NCI-H1930 (cell line): ENCODE measurements around the gene ATP2A1.
"Not testable (repeated sequence)": the region's sequence is repeated elsewhere in the genome, so short reads cannot be mapped to it uniquely, and the experiment has no call there.

Experiments
- DNase-seq, 2 experiments: peaks; one replicate each; lab custom pipeline; 2025; lab: John Stamatoyannopoulos, UW

ATP2A1 gene

DNA sequence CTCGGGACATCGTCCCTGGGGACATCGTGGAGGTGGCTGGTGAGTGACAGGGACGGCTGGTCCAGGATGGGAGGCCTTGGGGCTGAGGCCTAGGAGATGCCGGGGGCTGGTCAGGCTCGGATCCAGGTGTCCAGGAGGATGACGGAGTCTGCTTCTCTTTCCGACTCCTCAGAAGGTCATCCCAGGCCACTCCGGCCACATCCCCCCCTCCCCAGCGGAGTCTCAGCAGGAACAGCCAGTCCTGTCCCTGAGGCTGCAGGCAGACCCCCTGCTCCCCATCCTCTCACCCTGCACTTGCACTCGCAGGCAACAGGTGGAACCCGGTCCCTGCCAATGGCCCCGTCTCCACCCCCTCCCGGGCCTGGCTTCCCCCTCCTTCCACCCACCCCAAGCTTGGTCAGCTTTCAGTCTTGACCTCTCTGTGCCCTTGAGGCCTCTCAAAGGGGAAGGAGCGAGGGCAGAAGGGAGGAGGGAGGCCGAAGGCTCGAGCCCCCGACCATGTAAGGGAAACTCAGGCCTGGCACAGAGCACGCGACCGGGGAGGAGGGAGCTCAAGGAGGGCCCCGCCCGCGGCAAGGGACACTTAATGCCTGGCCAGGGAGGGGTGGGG, 4.4 kb downstream of the ATP2A1 start:
- DNase-seq = no peak

DNA sequence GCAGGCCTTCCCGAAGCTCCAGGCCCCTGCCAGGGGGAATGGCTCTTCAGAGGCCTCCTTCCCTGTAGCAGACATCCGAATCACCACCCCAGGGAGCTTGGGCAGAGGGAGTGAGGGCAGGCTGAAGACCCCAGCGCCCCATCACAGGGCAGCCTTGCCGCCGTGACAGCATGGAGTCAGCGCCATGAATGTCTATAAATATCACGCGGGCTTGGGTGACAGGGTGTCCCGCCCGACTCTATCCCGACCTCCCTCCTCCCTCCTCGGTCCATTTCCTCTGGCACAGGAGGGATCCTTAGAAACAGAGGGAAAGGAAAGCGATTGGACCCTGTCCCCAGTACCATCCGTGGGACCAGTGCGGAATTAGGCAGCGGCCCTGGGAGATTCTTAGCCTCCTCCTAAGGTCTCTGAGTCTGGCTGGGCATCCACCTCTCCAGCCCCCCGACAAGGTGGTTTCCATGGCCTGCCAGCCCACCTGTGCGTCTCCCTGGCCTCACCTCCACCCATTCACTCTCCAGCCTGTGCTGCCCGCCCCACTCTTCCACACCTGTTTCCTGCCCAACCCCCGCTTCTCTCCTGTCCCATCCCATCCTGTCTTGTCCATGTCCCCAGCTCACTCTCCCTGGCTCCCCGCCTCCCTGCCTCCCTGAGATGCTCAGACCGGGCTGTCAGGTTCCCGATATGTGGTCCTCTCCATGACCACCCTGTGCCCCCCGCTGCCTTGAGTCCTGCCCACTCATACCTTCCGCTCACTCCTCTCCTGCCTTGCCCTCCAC, 5.1 kb downstream of the ATP2A1 start:
- DNase-seq = no peak

DNA sequence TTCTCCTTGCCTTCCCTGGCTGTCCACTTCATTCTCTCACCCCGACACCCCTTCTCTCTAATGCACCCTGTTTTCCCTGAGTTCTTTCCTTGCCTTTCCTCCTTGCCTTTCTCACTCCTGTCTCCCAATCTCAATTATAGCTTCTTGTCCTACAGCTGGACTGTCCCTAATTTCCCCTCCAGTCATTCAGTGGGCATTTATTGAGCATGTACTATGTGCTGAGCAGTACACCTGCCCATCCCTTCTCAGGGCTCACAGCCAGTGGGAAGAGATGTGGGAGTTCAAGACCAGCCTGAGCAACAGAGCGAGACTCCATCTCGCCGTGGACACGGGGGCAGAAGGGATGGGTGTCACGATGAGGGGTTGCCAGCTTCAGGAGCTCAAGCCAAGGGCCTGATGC, 5.8 kb downstream of the ATP2A1 start:
- DNase-seq = no peak

DNA sequence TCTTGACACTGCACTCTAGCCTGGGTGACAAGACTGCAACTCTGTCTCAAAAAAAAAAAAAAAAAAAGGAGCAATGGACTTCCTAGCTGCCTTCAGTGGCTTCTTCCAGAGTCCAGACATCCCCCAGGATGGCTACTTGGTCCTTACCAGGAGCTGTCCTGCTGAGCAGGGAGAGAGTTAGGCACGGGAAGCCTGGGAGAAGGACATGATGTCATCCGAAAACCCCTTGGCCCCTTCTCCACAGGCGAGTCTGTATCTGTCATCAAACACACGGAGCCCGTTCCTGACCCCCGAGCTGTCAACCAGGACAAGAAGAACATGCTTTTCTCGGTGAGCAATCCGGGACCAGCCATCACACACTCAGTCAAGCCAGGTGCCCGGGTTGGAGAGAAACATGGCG, 8.7 kb downstream of the ATP2A1 start:
- no peak for DNase-seq

DNA sequence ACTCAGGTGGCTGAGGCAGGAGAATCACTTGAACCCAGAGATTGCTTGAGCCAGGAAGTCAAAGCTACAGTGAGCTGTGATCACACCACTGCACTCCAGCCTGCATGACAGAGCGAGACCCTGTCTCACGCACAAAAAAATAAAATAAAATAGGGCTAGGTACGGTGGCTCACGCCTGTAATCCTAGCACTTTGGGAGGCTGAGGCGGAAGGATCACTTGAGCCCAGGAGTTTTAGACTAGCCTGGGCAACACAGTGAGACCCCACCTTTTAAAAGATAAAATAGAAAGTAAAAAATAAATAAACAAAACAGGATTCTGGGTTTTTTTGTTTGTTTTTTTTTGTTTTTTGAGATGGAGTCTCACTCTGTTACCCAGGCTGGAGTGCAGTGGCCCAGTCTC, 12.1 kb downstream of the ATP2A1 start:
- DNase-seq = not testable (repeated sequence)

DNA sequence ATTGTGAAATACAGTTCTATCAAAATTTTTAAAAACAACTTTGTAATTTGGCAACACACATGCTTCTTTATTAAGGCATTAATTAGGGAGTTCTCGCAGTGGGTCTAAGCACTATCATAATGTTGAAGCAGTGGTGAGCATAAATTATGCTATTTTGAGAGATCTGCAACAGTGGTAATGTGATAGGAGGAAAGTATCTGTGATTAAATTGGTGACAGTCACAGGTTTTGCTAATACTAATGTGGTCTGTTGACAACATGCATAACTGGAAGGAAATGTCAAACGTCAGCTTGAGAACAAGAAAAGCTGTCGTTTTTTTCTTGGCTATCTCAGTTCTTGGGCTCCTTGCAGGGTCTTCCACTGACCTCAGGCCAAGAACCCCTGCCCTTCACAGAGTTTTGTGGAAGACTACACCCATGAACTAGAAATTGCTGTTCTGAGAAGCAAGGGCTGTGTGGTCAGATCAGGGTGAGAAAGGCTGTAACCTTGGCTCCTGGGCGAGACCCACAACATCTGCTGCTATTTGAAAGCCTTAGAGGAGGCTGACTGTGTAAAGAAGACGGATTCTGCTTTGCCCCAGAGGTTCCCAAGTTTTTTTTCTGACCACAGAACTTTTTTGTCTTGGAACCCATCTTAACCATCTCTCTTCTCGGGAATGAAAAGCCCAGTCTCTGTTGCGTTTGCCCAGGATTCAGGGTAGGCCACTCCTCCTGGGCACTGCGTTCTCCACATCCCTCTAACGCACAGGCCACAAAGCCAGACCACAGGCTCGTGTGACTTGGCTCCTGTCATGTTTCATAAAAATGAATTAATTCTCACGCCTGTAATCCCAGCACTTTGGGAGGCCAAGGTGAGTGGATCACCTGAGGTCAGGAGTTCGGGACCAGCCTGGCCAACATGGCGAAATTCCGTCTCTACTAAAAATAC, 13.9 kb downstream of the ATP2A1 start:
- no peak for DNase-seq

DNA sequence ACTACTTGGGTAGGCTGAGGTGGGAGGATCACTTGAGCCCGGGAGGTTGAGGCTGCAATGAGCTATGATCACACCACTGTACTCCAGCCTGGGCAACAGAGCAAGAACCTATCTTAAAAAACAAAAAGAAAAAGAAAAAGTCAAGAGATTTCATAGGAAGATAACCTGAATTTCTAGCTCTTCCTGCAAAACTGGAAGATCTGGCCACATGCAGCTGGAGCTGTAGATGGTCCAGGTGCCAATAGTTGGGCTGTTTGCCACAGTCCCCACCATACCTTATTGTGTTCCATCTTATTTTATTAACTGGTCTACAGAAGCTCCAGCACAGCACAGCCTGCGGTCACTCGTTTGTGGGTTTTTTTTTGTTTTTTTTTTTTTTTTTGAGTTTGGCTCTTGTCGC, 15.0 kb downstream of the ATP2A1 start:
- DNase-seq = no peak

DNA sequence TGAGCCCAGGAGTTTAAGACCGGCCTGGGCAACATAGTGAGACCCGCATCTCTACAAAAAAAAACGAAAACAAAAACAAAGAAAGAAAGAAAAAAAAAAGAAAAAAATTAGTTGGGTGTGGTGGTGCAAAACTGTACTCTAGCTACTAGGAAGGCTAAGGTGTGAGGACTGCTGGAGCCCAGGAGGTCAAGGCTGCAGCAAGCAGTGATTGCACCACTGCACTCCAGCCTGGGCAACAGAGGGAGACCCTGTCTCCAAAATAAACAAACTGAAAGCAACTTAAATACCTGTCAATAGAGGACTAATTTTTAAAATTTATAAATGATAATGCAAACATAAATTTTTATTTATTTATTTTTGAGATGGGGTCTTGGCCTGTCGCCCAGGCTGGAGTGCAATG, 17.3 kb downstream of the ATP2A1 start:
- no peak for DNase-seq

DNA sequence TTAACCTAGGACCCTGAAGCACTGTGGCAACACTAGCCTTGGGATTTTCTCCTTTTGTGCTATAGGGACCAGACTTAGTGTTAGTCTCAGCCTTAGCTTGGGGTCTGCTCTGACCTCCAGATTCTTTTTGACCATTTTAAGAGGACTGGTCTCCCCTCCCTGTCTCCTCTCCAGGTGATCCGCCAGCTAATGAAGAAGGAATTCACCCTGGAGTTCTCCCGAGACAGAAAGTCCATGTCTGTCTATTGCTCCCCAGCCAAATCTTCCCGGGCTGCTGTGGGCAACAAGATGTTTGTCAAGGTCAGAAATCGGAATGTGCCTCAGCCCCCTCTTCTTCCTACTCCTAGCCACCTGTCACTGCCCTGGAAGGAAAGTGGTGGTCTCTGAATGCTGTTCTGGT, 19.5 kb downstream of the ATP2A1 start:
- DNase-seq = no peak

DNA sequence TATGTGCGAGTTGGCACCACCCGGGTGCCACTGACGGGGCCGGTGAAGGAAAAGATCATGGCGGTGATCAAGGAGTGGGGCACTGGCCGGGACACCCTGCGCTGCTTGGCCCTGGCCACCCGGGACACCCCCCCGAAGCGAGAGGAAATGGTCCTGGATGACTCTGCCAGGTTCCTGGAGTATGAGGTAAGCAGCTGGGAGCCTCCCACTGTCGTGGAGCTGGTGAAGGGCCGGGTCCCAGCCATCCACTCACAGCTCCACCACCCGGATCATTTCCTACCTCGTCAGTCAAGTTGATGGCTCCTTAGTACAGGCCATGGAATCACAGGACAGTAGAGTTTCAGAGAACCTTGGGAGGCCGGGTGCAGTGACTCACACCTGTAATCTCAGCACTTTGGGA, 20.0 kb downstream of the ATP2A1 start:
- no peak for DNase-seq

DNA sequence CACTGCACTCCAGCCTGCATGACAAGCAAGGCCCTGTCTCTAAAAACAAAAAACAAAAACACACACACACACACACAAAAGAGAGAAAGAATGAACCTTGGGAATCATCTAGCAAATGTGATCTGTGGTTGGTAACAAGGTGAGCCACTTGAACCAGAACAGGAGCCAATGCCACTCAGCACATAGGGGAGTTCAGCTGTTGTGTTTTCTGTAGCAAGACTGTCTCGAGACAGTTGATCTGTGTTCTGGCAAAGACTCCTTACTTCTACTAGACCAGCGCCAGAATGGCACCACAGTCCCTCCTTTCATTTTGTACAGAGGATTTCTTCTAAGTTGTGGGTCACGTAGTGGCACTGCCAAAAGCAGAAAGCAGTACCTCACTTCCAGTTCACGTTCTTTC, 20.7 kb downstream of the ATP2A1 start:
- no peak for DNase-seq

DNA sequence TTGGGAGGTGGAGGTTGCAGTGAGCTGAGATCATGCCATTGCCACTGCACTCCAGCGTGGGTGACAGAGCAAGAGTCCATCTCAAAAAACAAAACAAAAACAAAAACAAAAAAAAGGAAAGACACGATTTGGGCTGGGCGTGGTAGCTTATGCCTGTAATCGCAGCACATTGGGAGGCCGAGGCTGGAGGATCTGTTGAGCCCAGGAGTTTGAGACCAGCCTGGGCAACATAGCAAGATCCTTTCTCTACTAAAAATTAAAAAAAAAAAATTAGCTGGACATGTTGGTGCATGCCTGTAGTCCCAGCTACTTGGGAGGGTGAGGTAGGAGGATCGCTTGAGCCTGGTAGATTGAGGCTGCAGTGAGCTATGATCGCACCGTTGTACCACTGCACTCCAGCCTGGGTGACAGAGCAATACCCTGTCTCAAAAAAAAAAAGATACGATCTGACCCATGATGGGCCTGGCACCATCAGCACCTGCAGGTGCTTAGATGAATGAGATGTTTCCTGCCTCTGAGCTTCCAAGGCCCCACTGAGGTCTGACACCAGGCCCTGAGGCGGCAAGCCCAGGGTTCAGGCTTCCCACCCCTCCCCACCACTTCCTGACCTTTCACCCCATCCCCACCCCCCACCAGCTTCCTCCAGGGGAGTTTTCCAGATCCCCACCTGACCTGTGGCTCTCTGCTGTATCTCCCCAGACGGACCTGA, 21.7 kb downstream of the ATP2A1 start:
- no peak for DNase-seq

DNA sequence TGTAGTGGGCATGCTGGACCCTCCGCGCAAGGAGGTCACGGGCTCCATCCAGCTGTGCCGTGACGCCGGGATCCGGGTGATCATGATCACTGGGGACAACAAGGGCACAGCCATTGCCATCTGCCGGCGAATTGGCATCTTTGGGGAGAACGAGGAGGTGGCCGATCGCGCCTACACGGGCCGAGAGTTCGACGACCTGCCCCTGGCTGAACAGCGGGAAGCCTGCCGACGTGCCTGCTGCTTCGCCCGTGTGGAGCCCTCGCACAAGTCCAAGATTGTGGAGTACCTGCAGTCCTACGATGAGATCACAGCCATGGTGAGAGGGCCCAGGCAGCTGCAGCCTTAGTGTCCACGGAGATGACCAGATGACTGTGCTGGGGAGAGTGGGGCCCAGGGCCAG, 22.3 kb downstream of the ATP2A1 start:
- no peak for DNase-seq

DNA sequence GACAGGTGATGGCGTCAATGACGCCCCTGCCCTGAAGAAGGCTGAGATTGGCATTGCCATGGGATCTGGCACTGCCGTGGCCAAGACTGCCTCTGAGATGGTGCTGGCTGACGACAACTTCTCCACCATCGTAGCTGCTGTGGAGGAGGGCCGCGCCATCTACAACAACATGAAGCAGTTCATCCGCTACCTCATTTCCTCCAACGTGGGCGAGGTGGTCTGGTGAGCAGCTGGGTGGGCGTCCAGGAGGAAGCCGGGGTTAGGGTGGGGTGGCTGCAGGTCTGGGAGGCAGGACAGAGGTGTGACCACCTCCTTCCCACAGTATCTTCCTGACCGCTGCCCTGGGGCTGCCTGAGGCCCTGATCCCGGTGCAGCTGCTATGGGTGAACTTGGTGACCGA, 23.6 kb downstream of the ATP2A1 start:
- DNase-seq = no peak

DNA sequence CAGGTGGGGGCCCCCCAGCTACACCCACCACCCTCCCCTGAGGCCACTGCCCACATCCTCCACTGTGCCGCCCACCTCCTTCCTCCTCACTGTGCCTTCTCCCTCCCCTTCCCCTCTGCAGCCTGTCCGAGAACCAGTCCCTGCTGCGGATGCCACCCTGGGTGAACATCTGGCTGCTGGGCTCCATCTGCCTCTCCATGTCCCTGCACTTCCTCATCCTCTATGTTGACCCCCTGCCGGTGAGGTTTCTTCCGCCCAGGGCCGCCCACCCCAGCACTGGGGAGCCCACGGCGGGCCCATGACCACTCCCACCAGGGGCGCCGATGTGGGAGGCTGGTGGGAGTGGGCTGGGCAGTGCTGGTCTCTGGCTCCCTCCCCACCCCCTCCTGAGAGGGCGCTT, 24.6 kb downstream of the ATP2A1 start:
- DNase-seq = no peak

DNA sequence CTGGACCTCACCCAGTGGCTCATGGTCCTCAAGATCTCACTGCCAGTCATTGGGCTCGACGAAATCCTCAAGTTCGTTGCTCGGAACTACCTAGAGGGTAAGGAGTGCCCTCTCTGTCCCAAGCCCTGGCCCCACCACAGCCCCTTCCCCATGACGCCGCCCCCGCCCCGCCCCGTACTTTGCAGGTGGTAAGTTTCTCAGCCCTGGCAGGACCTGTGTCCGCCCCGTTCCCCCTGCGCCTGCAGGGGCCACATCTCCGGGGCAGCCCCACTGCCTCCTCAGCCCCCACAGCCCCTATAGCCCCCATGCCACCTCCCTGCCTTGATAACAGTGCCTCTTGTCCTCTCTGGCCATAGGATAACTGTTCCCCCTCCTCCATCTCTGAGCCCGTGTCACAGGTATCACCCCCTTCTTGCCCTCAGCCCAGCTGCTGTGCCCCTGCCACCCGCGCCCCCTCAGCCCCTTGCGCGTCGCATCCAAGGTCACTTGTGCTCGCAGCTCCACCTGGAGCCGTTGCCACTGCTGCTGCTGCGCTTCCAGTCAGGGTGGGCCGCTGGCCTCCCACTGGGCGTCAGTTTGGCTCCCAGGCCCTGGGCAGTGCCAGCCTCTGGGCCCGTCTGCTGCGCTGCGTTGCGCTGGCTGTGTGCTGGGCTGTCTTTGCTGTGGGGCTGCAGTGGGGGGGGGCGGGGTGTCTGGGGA, 25.2 kb downstream of the ATP2A1 start:
- DNase-seq = no peak

DNA sequence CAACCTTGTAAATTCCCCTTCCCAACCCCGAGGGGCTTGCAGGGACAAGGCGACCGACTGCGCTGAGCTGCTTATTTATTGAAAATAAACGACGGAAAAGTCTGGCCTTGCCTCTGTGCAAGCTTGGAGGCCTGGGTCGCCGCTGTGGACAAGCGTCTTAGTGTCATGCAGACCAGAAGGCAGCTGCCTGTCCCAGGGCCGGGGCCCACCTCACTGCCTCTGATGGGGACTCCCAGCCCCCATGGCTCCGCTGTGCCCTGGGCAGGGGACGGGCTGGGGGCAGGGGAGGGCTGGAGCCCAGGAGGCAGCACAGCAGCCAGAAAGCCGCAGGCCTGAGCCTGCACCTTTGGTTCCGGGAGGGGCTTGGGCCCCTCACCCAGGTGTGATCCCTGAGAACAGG, 26.1 kb downstream of the ATP2A1 start:
- no peak for DNase-seq

DNA sequence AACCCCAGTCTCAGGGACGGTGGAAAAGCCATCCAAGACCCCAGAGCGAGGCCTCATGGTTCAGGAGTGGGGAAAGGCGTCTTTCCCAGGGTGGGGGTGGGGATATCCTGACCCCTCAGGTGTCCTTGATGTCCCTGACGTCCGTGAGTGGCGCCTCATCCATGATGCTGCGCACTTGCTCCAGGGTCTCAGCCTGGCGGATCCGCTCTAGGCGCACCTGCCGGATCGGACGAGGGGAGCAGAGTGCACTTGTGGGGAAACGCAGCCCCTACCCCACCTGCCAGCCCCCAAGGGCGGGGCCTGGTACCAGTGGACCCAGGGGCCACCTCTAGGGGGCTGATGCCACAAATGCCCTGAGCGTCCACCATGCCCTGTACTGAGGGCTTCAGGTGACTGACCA, 26.5 kb downstream of the ATP2A1 start:
- DNase-seq = no peak

DNA sequence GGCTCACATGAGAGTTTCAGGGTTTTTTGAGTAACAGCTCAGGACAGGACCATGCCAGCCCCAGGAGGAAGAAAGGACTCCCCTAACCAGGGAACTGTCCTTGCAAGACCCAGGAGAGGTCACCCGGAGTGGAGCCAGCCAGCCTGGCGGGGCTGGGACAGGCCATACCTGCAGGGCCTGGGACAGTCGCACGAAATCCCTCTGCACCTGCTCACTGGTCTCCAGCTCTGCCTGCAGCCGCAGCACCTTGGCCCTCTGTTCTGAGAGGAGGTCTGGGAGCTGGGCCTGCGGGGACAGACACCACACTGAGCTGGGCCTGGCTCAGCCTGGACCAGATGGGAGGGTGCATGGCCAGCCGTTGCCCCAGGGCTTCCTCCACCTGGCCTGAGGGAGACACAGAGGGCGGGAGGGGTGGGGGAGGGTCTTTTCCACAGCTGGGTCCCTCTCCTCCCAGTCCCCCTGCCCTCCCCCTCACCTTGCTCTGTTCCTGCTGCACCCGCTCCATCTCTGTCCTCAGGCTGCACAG, 27.0 kb downstream of the ATP2A1 start:
- DNase-seq = no peak

DNA sequence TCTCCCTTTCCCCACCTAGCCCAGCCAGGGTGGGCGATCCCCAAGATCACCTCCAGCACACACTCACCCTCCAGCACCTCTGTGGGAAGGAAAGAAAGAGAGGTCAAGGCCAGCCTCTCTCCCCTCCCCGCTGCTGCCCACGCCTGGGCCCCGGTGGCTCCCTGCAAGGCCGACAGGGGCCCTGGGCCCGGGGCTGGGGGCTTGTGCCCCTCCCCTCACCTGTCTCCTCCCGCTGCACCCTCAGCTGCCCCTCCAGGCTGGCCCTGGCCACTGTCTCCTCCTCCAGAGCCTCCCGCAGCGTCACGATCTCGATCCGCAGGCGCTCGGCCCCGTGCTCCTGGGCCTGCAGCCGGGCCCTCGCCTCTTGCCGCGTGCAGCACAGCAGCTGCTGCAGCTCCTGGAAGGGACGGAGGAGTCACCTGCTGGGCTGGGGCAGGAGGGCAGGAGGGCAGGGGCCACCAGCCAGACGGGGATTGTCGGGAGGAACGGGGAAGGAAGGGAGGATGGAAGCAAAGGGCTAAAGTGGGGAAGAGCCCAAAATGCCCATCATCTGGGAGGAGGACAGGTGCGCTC, 27.6 kb downstream of the ATP2A1 start:
- DNase-seq = no peak
